GM12891 (cell line): Measurements from ENCODE around the gene FNDC10.

ENCODE experiments used
- POLR2A ChIP-seq: IDR thresholded peaks from 2 replicates; pipeline ENCODE4 v1.6.1; 2011; ENCODE audit warnings: low read depth, low read length, control low read depth
- POLR2AphosphoS5 ChIP-seq: IDR thresholded peaks from 2 replicates; pipeline ENCODE4 v1.6.1; 2011; ENCODE audit warnings: low read depth, low read length, control low read depth
- TAF1 ChIP-seq: IDR thresholded peaks from 2 replicates; pipeline ENCODE4 v1.6.1; 2011; ENCODE audit warnings: low read depth, low read length, control low read depth

DNA sequence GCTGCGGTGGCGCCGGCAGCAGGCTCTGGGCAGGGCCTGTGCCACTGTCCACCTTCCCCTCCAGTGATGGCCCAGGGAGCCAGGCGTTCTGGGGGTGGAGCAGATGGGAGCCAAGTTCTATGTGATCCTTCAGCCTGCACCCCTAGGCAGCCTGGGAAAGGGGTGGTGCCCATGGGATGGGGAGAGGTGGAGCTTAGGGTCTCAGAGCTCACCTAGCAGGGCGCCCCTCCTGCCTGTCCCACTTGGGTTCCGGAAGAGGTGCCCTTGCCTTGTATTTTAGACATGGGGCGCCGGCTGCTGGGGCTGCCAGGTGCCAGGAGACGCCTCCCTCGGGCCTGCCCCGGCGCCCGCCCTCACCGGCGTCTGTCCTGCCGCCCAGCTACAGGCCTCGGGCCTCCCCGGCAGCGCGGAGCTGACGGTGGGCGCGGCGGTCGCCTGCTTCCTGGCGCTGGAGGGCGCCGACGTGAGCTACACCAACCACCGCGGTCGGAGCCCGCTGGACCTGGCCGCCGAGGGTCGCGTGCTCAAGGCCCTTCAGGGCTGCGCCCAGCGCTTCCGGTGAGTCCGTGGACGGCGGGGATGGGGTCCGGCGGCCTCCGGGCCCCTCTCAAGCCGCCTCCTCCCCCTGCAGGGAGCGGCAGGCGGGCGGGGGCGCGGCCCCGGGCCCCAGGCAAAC is 29.0 kb upstream of the FNDC10 start:
- TF ChIP-seq POLR2AphosphoS5 (no peak), TAF1 (no peak), POLR2A (no peak; the same call in 1 of the 2 replicates)
